ENCODE results near the gene DNAL4.

Gene DNAL4

DNA sequence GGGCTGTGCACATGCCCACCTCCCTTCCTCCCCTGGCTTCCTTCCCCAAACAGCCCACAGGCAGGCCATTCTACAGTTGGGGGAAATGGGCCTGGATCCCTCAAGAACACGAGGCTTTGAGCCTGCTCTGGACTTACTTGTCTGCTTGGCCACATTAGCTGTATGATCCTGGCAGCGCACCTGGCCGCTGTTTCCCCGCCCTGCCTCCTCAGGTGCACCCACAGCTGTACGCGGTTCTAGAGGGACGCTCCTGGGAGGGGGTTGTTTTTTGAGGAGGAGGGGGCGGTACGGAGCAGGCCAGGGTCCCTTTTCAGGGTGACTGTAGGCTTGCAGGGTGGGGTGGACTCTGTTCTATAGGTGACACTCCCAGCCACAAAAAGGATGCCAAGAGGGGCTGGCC, 26.6 kb downstream of the DNAL4 start:
- TF ChIP-seq POLR2A (IDR thresholded peaks at IDR 0.05; ENCODE audit: low read depth, low read length), result no peak
- FAIRE-seq (no peak), DNase-seq (ENCODE audit: insufficient read length, low spot score) (no peak)

DNA sequence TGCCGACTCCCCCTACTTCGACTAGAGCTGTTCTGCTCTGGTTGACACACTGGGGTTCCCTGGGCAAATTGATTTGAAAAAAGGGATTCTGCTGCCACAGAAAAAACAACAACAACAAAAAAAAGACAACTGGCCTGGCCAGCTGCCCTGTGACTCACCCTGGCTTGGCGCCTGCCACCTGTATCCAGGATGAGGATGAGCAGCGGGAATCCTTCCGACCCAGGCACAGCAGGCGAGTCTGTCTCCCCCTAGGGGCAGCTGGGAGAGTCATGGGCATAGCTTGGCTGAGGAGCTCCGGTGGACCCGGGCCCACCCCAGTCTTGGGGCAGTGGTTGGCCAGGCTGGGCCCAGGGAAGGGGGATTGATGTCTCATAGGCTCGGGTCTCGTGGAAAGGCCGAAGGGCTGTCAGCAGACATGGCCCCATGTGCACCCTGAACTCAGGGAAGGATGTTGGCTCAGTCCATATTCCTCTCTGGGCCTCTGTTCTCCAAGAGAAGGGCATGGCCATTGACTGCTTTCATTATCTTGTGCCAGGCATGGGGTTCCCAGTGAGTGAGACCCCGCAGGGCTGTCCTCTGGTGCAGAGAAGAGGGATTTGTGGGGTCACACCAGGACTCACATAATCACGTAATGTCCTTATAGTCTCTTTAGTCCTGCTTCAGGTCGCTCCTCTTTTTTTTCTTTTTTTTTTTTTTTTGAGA, 27.7 kb downstream of the DNAL4 start:
- peak; percentile 66 for DNase-seq (ENCODE audit: insufficient read length, low spot score)
- no peak for TF ChIP-seq POLR2A (IDR thresholded peaks at IDR 0.05; ENCODE audit: low read depth, low read length)
- FAIRE-seq, result no peak

DNA sequence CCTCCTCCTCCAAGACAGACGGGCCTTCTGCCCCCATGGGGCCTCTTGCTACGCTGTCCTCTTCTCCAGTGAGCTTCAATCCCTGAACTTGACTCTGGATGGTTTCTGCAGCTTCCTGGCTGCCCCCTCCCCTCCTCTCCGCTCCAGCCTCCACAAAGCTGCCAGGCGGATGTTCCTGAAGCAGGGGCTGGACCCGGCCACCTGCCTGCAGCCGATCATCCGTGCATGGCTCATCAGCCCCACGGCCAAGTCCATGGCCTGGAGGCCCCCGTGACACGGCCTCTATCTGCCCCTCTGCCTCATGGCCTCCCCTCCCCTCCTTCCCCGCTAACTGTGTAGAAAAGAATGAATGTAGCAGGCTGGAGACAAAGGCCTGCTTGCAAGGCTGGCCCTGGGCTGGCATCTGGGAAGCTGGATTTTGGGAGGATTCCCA, 31.4 kb downstream of the DNAL4 start:
- no peak for TF ChIP-seq POLR2A (IDR thresholded peaks at IDR 0.05; ENCODE audit: low read depth, low read length)
- no peak for FAIRE-seq
- DNase-seq (ENCODE audit: insufficient read length, low spot score), result no peak

DNA sequence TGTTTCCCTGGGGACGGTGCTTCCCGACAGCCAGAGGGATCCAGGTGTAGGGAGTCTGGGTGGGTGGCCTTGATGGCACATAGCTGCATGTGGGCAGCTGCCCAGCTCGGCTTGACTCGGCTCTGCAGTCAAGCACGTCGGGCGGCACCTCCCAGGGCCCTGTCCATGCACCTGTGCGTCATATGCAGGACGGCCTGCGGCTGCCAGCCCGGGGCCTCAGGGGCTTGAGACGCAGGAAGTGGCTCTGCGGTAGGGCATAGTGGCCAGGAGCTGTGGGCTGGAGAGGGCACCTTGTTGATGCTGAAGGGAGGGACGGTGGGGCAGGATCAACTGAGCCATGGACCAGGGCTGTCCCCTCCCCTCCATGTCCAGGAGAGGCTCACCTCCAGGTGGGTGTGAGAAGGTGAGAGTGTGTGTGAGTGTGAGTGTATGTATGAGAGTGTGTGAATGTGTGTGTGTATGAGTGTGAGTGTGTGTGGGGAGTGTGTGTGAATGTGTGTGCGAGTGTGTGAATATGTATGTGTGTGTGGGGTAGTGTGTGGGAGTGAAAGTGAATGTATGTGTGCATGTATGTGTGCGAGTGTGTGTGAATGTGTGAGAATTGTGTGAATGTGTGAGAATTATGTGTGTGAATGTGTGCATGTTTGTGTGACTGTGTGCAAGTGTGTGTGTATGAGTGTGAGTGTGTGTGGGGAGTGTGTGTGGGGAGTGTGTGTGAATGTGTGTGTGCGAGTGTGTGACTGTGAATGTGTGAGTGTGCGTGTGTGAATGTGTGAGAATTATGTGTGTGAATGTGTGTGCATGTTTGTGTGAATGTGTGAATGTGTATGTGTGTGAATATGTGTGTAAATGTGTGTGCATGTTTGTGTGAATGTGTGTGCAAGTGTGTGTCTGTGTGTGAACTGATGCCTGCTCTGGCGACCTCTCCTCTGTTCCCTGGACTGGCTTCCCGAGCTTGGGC, 32.5 kb downstream of the DNAL4 start:
- DNase-seq (ENCODE audit: insufficient read length, low spot score) (no peak), FAIRE-seq (no peak)
- no peak for TF ChIP-seq POLR2A (IDR thresholded peaks at IDR 0.05; ENCODE audit: low read depth, low read length)

DNA sequence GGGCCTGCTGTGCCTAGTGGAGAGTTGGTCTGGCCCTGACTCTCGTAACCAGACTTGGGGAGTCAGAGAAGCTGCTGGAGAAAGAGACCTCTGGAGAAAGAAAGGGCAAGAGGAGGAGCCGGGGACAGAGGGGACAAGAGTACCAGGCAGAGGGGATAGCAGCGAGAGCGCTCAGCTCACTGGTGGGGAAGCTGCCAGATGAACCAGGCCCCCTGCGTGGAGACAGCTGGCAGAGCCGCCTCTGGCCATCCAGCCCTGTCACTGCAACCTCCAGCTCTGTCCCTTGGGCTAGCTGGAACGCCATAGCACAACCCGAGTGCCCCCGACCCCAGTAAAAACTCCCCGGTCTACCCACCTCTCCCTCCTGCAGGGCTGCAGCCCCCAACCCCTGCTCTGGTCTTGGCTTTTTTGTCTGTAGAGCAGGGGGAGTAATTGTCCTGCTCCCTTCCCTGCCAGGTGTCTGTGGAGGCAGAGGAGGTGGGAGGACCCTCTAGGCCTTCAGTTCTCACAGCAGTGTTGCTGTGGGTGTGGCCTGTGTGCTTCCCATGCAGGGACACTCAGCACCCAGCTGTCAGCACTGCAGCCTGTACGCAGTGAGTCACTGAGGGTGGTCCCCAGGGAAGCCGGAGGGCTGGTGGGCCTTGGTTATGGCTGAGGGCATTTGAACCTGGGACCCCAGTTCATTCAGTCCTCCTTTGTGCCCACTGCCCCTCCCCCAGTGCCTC, 33.3 kb downstream of the DNAL4 start:
- TF ChIP-seq POLR2A (IDR thresholded peaks at IDR 0.05; ENCODE audit: low read depth, low read length), result no peak
- DNase-seq (ENCODE audit: insufficient read length, low spot score) (peak; percentile 29), FAIRE-seq (no peak)

DNA sequence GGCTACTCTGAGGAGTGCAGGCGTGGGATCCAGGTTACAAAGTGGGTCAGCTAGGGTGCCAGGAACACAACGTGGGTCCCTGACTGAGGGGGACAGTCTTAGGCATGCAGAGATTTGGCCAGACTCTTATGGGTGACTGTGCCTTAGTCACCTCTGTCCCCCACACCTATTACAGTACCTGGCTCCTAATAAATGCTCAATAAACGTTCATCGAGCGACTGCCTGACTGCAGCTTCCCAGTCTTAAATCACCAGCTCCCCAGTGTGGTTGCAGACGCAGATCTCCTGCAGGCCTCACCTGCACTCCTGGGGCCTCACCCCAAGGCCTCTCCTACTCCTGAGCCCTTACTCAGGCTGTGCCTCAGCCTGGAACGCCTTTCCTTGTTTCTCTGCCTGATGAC, 34.9 kb downstream of the DNAL4 start:
- TF ChIP-seq POLR2A (IDR thresholded peaks at IDR 0.05; ENCODE audit: low read depth, low read length), result no peak
- no peak for DNase-seq (ENCODE audit: insufficient read length, low spot score)
- no peak for FAIRE-seq

DNA sequence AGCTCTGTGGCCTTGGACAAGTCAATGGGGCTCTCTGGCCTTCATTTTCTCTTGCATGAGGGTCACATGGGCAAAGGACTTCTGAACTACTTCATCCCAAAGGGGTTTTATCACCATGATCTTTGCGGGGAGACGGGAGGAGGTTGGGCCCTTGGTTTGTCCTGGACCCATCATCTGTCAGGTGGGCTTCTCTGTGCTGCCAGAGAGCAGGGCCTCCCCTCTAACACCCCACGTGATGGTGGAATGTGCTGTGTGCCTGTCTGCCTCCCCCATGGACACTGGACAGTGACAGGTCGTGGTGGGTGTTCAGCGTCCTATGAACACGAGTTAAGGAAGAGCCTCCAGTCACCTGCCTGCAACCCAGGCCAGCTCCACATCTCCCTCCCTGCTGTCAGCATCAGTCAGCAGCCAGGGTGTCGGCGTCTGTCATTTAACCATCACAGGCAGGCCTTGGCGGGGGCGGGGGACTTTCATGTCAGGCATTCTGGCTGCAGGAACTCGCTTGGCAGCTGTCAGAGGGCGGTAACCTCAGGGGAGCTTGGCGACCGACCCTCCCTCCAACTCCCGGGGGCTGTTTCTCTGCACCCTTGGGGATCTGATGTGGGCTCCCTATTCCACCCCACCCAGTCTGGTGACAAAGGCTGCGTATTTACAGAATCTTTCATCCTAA, 35.5 kb downstream of the DNAL4 start:
- FAIRE-seq (no peak), DNase-seq (ENCODE audit: insufficient read length, low spot score) (no peak)
- TF ChIP-seq POLR2A (IDR thresholded peaks at IDR 0.05; ENCODE audit: low read depth, low read length), result no peak

DNA sequence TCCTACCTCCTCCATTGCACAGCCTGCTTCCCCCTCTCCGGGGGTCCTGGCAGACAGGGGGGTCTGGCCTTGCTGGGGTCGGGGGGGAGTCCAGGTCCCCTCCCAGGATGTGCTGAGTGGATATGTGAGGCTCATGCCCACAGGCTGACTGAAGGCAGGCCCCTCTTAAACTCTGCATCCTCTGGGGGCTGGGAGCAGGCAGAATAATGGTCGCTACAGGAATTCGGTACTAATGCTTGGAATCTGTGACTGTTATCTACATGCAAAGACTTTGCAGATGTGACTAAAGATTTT, 36.5 kb downstream of the DNAL4 start:
- no peak for DNase-seq (ENCODE audit: insufficient read length, low spot score)
- FAIRE-seq, result no peak
- TF ChIP-seq POLR2A (IDR thresholded peaks at IDR 0.05; ENCODE audit: low read depth, low read length), result no peak

DNA sequence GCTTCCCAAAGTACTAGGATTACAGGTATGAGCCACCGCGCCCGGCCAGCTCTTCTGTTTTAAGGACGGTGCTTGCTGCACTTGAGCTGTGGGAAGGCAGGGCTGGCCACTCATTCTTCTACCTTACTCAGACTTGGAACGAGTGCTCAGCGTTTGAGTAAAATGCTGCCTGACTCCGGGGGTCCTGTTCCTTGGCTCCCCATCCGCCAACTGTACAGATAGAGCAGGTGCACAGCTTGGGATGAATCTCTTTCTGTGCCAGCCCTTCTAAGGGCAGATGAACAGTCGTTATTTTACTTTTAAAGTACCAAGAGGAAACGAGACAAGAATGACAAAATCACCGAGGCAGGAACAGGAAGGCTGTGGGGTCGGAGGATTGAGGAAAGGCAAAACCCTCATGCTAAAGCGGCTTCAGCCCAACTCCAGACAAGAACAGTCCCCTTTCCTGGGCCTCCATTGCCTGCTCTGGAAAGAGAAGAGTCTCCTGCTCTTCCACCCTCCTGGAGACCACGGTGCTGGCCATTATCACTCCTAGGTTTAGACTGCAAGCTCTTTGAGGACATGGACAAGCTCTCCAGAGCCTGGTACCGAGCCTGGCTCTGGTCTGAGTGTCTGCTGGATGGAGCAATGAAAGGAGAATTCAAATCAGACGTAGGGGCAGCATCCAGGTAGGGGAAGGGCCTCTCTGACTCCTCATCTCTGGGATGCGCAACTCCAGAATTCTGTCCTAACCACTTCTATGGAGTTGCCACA, 37.1 kb downstream of the DNAL4 start:
- FAIRE-seq (no peak), DNase-seq (ENCODE audit: insufficient read length, low spot score) (no peak)
- TF ChIP-seq POLR2A (IDR thresholded peaks at IDR 0.05; ENCODE audit: low read depth, low read length), result no peak

DNA sequence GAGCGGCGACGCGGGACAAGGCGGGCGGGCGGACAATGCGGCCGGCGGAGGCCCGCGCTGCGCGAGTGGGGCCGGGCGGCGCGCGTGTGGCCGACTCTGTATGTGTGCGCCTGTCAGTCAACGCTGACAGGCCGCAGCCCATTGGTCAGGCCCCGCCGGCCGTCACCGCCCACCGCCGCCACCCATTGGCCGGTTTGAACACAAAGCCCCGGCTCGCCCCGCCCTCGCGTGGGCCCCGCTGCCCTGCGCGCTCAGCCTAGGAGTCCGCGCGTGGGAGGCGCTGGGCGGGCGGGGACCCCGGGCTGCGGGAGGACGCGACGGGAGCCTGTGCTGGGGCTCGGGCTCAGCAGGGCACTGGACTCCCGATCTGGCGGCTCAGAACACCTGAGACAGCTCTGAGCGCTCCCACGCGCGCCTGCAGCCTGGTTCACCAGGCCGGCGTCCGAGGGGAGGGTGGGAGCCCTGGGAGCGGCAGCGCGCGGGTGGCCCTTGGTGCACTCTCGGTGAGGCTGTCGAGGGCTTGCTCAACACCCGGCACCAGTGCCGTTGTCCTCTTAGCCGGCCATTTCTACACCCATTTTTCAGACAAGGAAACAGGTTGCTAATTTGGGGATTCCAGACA, 37.9 kb downstream of the DNAL4 start, which contains the start of gene SUN2:
Gene SUN2 (minus strand): TSS at position 88 of the 622 bp plus-strand sequence. CDS start 3,370 bp downstream, outside the sequence.
- TF ChIP-seq POLR2A (IDR thresholded peaks at IDR 0.05; ENCODE audit: low read depth, low read length), result peak; percentile 34
- FAIRE-seq (no peak), DNase-seq (ENCODE audit: insufficient read length, low spot score) (peak; percentile 72)

DNA sequence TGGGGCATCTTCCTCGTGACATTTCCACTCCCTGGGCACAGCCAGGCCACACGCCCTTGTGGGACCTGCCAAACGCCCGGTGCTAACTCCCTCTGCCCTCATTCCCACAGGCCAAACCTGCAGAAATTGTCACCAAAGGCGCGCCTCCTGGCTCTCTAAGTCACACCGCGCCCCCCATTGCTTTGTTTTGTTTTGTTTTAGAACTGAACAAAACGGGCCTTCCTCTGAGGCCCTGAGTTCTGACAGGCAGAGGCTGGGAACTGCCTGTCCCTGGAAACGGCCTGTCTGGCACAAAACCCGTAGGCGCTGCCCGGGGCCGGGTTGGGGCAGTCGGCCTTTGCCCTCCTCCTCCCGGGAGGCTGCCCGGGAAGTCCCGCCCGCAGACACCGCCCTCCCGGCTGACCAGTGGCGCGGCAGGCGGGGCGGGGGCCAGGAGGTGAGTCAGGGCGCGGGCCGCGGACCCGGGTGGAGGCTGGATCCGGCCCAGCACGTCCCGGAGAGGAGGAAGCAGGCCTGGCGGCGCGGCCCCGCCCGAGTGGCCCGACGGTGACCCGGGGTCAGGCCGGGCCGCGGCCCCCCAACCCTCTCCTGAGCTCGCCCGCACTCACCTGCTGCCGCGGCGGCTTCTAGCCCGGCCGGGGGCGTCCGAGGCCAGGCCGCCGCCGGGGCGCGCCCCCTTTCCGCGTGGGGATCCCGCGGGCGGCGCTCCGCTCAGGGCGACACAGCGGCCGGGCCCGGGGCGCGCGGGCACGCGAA, 38.6 kb downstream of the DNAL4 start:
- FAIRE-seq, result no peak
- peak; percentile 88 for DNase-seq (ENCODE audit: insufficient read length, low spot score)
- TF ChIP-seq POLR2A (IDR thresholded peaks at IDR 0.05; ENCODE audit: low read depth, low read length), result peak; percentile 37; the same call in 1 of the 2 replicates

DNA sequence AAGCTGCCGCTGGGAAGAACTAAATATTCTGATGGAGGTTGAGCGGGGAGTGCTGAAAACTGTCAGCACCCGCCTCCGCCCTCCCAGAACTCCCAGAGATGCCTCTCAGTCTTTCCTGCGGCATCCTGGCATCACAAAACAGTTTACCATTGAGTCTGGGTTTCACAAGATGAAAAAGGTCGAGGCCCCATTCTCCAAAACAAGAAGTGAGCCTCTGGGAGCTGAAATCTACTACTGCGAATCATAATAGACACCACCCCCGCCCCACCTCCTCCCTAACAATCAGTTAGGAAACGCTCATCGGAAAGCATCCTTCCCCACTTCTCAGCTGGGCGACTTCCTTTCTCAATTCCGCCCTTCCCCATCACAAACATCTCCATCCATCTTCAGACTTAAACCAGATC, 39.2 kb downstream of the DNAL4 start:
- TF ChIP-seq POLR2A (IDR thresholded peaks at IDR 0.05; ENCODE audit: low read depth, low read length), result no peak
- DNase-seq (ENCODE audit: insufficient read length, low spot score), result peak; percentile 19
- FAIRE-seq, result no peak
